Vagina (tissue), 2 donors: Measurements from ENCODE around the gene LAMC1.

ENCODE experiments used
- CTCF ChIP-seq, 3 experiments: fragments of 450-650 bp in 2 of 3; fragments of 200-600 bp in 1 of 3; sonication (generic) in 1 of 3; IDR thresholded peaks; one replicate each; pipeline ENCODE4 v1.5.1; 2017 to 2019; ENCODE audit warnings: antibody characterized with exemption in 3 of 3, mild to moderate bottlenecking in 2 of 3, moderate library complexity in 2 of 3
- POLR2A ChIP-seq, 2 donors: fragments of 450-650 bp; IDR thresholded peaks; one replicate each; pipeline ENCODE4 v1.6.1; 2017; ENCODE audit warnings: antibody characterized with exemption in 2 of 2, mild to moderate bottlenecking in 2 of 2, moderate library complexity in 2 of 2

DNA sequence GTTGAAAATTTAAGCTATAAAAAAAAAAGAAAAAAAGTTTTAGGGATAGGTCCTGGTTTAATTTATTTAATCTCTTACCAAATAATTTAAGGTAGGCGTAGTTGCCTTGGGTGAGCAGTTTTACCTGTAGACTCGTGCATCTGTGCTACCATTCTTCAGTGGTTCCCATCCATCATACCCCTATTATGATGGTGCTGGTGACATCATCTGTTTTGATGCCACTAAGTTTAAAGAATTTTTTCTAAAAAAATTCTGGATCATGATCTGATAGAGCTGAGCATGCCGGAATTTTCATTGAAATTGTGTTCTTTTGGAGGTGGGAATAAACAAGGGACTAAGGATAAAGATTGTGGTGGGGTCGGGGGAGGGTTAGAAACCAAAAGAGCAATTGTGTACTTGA lies 15.7 kb downstream of the LAMC1 start:
- TF ChIP-seq CTCF (IDR thresholded peaks at IDR 0.05) (no peak), POLR2A (IDR thresholded peaks at IDR 0.05) (no peak)
